22Rv1 (cell line): ENCODE results near the gene ZNF140.

Experiments
- H3K27ac ChIP-seq: fragments of 450-650 bp; 2 replicates; pipeline ENCODE4 v1.5.1; 2017
- CTCF ChIP-seq: fragments of 450-650 bp; IDR thresholded peaks from 2 replicates; pipeline ENCODE4 v1.5.1; 2017; ENCODE audit warnings: mild to moderate bottlenecking
- ZFX ChIP-seq: fragments of 450-650 bp; IDR thresholded peaks from 2 replicates; pipeline ENCODE4 v1.6.1; 2017; ENCODE audit warnings: antibody characterized with exemption, borderline replicate concordance

The ZNF140 gene

DNA sequence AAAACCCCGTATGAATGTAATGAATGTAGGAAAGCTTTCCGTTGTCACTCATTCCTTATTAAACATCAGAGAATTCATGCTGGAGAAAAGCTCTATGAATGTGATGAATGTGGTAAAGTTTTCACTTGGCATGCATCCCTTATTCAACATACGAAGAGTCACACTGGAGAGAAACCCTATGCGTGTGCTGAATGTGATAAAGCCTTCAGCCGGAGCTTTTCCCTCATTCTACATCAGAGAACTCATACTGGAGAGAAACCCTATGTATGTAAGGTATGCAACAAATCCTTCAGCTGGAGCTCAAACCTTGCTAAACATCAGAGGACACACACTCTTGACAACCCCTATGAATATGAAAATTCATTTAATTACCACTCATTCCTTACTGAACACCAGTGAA, 25.5 kb downstream of the ZNF140 start:
- no peak overlapping the region for H3K27ac ChIP-seq
- TF ChIP-seq ZFX (no peak), CTCF (no peak)

DNA sequence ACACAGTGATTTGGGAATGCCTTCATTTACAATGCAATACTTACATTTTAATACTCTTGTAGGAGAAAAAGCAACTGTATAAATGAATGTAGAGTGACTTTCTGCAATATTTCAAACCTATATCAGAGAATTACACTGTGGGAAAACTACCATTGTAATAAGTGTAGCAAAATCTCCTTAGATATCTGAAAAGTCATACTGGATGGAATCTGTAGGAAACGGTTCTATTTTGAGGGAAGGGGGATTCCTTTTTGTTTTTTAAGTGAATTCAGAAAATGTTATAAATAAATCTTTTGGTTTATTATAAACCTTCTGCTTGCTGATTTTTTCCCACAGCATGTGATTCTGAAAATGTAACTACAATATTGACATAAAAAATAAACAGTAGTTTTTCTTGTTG, 26.4 kb downstream of the ZNF140 start:
- TF ChIP-seq ZFX (no peak), CTCF (no peak)
- H3K27ac ChIP-seq, result no peak overlapping the region

GRCh38 chr12:133108150-133108549, 27.4 kb downstream of the ZNF140 start:
- TF ChIP-seq ZFX, result no peak
- no peak for TF ChIP-seq CTCF

DNA sequence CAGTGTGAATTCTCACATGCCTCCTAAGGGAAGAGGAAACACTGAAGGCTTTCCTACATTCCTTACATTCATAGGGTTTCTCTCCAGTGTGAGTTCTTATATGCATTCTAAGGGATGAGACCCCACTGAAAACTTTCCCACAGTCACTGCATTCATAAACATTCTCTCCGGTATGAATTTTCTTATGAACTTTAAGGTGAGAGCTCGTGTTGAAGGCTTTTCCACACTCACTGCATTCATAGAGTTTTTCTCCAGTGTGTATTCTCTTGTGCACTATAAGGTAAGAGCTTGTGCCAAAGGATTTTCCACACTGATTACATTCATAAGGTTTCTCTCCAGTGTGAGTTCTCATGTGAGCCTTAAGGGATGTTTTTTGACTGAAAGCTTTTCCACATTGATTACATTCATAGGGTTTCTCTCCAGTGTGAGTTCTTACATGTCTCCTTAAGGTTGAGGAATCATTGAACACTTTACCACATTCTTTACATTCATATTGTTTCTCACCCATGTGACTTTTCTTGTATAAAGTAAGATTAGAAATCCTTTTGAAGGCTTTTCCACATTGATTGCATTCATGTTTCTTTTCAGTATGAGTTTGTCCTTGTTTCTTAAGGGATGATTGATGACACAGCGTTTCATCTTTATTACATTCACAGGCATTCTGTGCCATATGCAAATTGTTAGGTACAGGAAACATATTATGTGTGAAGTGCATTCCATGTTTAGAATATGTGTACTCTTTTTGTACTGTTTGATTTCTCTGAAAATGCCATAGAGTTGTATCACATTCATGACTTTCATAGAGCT, 39.9 kb downstream of the ZNF140 start:
- no peak overlapping the region for H3K27ac ChIP-seq
- TF ChIP-seq ZFX, result no peak
- TF ChIP-seq CTCF, result no peak

More at GRCh38 chr12:133108150-133108549, 27.4 kb downstream of the ZNF140 start:
- H3K27ac ChIP-seq, result no peak overlapping the region

DNA sequence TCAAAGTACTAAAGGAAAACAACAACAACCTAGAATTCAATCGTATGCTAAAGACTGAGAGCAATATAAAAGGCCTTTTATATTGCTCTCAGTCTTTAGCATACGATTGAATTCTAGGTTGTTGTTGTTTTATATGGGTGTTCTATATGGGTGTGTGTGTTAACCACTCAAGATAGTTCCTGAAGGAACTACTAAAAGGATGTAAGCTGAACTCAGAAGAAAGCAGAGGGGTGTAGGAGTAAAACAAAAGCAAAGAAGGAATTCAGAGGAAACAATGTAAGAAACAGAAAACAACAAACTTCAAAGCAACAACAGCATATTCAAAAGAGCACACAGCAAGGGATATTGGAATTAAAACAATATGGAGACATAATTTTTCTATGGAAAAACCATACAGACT, 44.0 kb downstream of the ZNF140 start:
- H3K27ac ChIP-seq, result no peak overlapping the region
- TF ChIP-seq CTCF, result no peak
- TF ChIP-seq ZFX, result no peak

- peak overlapping the region; percentile 94 for H3K27ac ChIP-seq
- TF ChIP-seq CTCF (no peak), ZFX (no peak)
Measured at GRCh38 chr12:133129368-133130037, 48.8 kb downstream of the ZNF140 start.

DNA sequence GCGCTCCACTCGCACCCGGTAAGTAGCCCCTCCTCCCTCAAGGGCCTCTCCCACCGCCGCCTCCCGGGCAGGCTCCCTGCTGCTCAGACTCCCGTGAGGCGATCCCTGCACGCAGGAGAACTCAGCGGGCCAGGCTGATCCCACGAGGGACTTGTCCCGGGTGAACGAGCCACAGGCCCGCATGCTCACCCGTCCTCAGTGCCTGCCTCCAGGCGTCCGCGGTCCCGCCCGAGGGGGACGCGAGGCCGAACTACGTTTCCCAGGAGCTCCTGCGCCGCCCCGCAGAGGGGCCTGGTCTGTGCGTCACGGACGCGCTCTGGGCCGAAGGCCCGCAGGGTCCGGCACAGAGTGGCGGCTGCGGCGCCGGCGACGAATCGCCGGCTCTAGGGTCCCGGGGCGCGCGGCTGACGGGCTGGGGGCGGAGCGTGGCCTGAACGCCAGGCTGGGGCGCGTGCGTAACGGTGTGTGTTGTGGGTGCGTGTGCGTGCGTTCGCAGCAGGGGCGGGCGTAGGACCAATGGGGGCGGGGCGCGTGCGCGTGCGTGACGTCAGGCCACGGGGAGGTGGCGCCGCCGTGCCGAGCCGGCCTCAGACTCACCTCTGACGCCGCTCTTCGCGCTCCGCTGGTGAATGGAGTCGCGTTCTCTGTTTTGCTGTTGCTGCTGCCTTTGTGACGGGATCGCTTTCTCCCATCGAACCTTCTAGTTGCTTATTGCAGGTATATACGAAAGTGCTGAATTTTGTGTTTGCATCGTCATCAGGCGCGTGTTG, 49.5 kb downstream of the ZNF140 start, which contains the start of the genes ZNF10 and ZNF891:
Gene ZNF10, plus strand, starts transcription at position 590 of the 770 bp plus-strand sequence. CDS start 13,866 bp downstream, outside the sequence.
Gene ZNF891, minus strand, starts transcription at position 237 of the 770 bp plus-strand sequence. CDS start 8,356 bp downstream, outside the sequence.
- TF ChIP-seq CTCF (no peak), ZFX (no peak)
- peak within 1 kb of the TSS; percentile 94 for H3K27ac ChIP-seq
